ENCODE measurements around the gene INPP5D.

The INPP5D gene

DNA sequence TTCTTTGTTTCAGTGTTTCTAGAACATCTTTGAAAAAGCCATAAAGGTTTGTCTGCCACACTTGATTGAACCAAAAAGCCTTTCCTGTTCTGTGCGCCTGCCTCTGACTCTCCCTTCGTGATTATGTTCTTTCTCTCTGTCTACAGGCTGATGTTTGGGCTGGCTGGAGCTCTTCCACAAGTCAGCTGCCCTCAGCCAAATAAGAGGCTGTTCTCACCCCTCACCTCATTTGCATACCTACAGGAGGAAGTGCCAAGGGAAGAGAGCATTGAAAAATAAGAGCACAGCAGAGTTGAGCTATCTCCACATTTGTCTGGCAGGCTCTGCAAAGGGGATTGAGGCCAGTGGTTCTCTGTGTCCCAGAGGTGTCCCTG, 15.8 kb downstream of the INPP5D start:
- DNase-seq (ENCODE audit: low read depth): no peak

DNA sequence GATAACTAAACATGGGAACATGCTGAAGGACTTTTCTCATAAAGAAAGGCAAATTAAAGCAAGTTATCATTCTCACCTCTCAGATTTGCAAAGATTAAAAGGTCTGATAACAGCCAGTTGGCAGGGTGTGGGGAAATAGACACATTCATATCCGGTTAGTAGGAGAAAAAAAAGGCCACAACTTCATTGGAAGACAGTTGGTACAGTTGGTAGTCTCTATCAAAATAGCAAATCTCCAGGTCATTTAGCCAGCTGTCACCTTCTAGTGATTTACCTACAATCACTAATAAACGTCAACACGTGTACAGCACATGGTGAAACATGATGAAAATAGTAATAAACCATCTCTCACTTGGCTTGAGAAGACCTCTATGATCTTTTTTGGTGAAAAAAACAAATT, 16.6 kb downstream of the INPP5D start:
- no peak for DNase-seq (ENCODE audit: low read depth)

DNA sequence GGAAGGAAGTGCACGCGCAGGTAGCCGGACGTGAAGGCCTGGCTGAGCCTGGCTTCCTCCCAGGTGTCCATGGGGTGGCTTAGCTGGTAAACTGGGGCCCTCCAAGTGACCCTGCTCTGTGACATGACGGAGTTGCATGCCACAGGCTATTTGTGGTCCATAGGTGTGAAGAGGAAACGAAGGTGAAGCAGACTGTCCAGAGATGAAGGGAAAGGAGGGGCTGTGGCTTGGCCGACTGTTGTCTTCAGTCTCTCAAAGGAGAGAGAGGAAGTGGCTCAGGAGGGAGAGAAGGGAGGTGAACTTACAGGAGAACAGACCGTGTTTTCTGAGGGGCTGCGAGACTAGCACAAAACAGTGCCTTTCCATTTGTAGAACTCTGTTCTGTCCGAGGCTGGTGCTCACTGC, 19.3 kb downstream of the INPP5D start:
- DNase-seq (ENCODE audit: low read depth): no peak

DNA sequence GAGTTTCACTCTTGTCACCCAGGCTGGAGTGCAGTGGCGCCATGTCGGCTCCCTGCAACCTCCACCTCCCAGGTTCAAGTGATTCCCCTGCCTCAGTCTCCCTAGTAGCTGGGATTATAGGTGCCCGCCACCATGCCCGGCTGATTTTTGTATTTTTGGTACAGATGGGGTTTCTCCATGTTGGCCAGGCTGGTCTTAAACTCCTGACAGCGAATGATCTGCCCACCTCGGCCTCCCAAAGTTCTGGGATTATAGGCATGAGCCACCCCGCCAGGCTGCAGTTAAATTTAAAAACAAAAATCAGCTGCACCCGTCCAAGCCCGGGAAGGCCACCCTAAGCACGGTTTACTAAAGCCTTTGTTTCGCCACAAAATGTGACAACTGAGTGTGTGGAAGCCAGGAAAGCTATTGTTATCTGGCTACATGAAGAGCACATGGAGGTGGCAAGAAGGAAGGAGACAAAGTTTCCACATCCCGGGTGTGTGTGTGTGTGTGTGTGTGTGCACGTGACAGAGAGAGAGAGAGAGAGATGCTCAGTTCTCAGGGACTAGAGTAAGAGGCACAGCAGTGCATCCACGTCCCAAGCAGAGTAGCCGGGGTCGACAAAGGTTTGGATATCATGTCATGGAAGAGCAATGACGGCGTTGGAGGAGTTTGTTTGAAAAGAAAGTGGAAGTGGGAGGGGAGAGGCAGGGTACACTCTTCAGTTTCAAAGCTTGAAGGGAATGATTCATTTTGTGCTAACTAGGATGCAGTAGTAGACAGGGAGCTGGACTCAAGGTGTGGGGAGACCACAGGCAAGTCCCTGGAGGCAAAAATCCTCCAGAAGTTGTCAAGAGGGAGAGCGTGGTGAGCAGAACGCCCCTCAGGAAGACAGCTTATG, 20.1 kb downstream of the INPP5D start:
- no peak for DNase-seq (ENCODE audit: low read depth)

DNA sequence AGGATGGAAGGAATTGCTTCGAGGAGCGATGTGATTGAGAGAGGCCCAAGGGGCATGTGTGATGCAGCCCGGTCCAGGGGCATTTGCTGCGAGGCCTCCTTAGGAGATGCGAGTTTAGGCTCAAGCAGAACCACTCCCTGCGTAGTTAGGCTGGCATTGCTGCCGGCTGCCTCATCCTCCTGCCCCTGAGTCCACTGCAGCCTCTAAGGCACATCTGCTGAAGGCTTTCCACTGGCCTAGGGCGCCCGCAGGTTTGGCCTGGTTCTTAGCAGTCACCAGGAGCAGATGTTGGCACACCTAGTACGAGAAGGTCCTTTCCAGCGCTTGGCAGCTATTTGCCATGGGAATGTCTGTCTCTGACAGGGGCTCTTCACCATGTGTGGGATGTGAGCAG, 20.7 kb downstream of the INPP5D start:
- DNase-seq (ENCODE audit: low read depth): no peak

DNA sequence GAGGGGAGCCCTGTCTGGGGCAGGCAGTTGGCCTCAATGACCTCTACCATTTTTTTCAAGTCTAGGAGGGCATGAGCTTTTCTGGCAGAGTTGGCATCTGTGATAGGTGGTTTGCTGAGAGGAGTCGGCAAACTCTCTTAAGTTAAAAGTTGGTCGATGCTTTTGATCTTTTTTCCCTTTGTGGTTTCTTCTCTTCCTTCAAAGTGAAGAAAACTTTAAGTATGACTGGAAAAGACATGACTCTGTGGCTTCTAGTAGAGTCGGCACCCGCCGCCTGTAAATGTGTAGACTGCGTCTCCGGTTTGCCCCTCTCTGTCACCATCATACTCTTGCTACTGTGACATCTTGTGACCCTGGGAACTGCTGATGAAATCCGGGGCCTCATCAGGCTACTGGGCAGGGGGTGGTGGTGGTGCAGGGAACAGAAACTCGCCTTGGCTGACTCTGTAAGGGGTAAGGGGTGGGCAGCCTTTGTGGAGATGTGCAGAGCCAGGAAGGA, 21.1 kb downstream of the INPP5D start:
- no peak for DNase-seq (ENCODE audit: low read depth)

DNA sequence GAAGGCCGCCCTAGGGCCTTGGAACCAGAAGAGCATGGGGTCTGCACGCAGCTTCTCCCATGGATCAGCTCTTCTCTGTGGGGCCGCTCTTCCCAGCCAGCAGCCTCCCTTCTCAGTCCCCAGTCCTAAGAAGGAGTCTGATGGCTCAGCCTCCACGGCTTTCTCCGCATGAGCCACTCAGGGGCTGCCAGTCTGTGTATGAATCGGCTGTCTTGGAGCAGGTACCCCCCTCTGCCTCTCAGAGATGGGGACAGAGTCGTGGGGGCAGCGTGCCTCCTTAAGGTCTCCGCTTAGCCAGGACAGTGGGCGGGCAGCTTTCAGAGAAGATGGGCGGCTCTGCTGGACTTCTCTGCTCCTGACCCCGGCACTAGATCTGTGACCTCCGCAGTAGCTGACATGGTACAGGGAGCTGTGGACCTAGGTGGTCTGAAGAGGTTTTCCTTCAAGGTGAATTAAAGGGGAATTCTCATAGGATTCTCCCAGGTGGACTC, 21.6 kb downstream of the INPP5D start:
- DNase-seq (ENCODE audit: low read depth): no peak

DNA sequence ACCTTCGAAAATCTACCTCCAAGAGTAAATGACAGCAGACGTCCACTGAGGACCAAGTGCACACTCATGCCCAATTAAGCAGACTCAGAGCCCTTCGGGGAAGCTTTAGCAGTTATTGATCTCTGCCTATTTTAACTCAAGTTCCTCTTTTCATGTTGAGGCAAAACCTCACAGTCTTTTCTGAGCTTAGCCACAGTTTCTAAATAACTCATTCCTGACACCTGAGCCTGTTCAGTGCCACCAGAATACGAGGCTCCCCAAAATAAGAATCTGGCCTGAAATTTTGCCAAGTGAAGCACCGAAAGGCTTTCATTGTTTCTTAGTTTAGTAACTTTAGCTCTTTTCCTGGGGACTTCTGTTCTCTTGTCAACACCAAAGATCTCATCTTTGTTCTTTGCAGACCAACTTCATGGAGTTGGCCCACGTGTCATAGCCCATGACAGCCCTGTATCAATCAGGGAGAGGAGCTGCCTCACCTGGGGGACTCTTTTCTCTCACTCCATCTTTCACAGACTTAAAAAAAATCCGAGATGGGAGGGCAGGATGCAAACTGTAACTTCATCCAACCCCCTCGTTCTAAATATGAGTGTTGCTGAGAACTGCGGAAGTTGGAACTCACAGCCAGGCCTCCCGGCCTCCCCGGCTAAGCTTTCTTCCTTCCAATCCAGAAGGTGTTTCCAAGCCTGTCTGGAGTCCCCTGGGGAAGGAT, 22.2 kb downstream of the INPP5D start:
- no peak for DNase-seq (ENCODE audit: low read depth)

DNA sequence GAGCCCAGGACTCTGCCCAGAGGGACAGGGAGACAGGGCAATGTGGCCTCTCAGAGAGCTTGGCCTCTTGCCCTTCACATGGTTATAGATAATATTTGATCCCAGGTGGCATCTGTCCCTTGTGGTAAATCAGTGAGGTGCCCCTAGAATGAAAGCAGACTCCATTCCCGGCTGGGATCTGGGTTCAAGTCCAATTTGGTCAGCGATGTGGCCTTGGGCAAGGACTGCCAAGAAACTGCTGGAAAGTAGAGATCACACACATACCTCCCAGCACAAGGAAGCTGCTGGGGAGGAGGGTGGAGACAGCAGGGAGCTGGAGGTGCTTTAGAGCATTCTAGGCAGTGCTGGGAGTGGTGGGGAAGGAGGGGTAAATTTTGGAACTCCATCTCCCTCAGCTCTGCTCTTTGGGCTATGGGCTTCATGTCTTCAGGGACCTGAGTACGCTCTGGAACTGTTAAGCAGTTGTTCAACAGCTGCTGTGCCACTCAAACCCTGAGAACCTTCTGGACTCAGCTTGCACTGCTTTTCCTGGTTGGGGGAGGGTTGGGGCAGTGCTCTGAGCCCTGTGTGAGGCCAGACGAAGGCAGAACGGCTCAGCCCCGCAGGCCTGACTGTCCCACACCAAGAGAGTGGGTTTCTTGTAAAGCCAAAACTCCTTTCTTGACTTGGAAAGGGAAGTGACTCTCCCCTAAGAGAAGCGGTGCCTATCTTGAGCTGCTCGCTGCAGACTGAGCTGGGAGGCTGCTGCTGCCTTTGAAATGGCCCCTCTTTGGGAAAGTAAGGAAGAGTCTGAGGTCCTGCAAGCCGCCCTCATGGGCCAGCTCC, 23.0 kb downstream of the INPP5D start:
- no peak for DNase-seq (ENCODE audit: low read depth)

DNA sequence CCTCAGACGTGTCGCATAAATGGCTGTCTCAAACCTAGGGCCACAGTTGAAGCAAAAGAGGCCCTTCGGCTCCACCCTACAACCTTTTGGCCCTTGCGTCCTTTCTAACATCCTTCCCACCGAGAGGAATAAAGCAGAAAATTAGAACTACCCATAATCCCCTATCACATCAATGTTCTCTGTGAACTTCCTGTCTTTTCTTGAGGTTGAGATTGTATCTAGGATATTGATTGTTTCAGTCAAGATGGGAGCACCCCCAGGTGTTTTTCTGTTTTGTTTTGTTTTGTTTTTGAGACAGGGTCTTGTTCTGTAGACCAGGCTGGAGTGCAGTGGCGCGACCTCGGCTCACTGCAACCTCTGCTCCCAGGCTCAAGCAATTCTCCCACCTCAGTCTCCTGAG, 23.6 kb downstream of the INPP5D start:
- no peak for DNase-seq (ENCODE audit: low read depth)

DNA sequence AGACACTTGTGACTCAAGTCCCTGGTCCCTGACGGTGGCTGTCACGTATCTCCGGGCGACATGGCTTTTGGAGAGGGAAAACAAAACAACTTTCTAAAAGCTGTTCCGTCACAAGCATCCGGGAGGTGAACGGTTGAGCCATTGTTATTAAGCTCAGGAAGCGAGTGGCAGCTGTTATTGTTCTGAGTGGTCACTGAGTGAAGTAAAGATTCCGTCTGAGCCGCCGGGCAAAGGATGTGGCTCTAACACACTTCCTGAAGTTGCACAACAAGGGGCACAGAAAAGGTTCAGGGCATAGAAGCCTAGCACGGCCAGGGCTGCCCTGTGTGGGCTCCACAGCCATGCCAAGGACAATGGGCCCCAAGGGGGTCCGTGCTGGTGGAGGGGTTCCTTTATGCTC, 24.3 kb downstream of the INPP5D start:
- no peak for DNase-seq (ENCODE audit: low read depth)

DNA sequence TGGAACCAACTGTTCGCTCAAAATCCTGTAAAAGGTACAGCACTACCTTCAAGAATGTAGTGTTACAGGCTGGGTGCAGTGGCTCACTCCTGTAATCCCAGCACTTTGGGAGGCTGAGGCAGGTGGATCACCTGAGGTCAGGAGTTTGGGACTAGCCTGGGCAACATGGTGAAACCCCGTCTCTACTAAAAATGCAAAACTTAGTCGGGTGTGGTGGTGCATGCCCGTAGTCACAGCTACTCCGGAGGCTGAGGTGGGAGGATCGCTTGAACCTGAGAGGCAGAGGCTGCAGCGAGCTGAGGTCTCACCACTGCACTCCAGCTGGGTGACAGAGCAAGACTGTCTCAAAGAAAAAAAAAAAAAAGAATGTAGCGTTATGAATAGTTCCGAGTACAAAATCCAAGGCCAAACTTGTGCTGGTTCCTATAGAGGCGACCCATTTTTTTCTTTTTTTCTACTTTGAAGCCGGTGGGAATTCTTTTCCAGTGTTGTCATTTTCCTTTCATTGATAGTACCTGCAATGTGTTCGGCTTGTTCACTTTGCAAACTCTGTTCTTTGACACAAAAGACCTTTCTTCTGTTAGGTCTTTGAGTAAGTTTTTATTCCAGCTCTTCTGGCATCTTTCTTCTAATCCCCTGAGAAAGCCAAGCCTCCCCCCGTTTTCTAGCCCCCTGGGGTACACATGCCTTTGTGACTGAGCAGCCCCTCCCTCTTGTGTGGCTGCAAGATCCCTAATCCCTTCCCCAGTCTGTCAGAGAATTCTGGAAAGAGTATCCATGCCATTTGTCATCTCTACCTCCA, 25.1 kb downstream of the INPP5D start:
- DNase-seq (ENCODE audit: low read depth): no peak

DNA sequence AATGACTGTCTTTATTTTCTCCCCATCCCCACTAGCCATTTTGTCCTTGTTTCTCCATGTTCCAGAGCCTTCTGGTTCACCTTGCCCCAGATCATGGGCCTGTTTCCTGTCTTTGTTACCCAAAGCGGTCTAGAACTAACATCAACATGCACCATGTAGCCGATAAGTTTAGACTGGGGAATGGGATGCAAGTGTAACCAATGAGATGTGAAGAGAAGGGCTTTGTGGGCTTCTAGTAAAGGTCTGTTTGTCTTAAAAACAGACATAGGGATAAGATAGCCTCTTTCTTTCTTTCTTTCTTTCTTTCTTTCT, 25.7 kb downstream of the INPP5D start:
- no peak for DNase-seq (ENCODE audit: low read depth)

DNA sequence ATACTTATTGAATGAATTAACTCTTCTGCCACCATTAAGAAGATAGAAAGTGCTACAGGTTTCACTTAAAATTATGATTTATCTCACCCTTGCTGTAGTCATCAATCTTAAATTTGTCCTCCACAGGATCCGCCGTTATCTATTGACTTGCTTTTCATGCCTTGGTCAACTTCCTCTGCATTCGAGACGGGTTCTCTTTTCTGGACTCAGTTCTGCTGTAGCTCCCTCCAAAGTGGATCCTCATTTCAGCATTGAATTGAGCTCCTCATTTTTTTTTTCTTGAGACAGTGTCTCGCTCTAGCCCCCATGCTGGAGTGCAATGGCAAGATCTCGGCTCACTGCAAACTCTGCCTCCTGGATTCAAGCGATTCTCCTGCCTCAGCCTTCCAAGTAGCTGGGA, 27.6 kb downstream of the INPP5D start:
- DNase-seq (ENCODE audit: low read depth): no peak

DNA sequence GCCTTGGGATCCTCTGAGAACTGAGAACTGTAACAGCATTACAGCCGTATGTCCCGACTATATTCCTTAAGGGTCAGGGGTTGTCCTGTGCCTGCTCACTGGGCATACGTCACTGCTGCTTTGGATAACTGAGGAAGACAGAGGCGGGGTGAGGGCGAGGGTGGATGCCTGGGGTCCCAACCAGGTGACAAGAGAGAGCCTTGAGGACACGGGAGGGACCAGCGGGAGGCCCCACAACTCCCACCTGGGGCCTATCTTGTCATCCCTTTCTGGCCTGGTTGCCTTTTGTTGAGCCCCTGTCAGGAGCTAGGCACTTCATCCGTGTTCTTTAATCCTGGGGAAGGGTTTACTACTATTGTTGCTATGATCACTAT, 28.8 kb downstream of the INPP5D start:
- DNase-seq (ENCODE audit: low read depth): no peak

DNA sequence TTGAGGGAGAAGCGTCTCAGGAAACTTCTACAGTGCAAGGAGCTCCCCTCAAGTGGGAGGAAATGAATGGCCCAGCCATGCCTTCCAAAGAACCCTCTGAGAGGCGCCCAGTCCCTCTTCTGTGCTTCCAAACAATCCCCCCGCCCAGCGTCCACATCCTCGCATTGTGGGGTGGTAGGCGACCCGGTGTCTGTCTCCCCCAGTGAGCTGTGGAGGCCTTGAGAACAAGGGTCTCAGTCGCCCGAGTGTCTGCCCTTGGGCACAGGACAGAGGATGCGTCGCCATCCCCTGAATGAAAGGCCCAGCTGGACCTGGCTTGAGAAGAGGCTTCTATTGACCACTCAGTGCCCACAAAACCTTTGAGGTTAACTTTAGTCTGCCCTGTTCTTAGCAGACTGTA, 29.7 kb downstream of the INPP5D start:
- DNase-seq (ENCODE audit: low read depth): no peak

DNA sequence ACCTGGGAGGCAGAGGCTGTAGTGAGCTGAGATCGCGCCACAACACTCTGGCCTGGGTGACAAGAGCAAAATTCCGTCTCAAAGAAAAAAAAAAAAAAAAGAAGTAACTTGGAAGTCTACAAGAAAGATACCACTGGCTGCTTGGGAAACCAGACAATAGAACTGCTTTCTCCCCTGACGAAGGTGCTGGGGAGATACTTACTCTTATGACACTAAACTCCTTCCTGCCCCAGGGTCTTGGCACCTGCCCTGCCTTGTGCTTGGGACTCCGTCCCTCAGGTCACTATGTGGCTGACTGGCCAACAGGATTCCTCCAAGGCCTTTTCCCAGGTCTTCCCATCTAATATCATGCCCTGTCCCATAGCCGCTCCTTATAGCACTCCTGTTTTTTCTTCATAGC, 30.7 kb downstream of the INPP5D start:
- DNase-seq (ENCODE audit: low read depth): no peak

DNA sequence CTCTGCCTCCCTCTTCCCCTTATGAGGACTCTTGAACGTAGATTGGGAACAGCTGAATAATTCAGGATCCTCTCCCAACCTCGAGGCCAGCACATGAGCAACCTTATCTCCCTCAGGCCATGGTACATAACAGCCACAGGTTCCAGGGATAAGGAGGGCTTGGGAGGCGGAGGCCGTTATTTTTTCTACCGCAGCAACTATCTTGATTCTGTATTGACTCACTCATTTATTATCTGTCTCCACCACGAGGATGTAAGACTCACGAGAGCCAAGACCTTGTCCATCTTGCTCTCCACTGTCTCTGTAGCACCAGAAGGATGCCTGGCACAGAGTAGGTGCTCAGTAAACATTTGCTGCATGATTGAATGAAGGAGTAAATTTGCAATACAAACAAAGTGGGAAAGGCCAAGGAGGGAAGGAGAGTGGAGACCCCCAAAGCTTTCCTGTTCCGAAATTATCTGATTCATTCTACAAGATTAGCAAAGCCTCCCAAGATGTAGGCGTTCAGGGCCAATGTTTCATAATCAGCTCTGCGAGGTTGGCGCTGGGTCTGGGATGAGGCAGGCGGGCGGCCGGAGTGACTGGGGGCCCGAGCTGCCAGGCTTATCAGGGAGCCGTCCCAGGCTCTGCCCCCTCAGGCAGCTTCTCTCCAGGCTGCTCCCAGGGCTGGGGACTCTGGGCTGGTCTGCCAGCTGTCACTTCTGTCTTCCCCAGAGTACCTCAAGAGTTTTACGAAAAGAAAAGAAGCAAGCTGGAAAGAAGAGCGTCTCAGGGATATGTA, 31.6 kb downstream of the INPP5D start:
- no peak for DNase-seq (ENCODE audit: low read depth)

DNA sequence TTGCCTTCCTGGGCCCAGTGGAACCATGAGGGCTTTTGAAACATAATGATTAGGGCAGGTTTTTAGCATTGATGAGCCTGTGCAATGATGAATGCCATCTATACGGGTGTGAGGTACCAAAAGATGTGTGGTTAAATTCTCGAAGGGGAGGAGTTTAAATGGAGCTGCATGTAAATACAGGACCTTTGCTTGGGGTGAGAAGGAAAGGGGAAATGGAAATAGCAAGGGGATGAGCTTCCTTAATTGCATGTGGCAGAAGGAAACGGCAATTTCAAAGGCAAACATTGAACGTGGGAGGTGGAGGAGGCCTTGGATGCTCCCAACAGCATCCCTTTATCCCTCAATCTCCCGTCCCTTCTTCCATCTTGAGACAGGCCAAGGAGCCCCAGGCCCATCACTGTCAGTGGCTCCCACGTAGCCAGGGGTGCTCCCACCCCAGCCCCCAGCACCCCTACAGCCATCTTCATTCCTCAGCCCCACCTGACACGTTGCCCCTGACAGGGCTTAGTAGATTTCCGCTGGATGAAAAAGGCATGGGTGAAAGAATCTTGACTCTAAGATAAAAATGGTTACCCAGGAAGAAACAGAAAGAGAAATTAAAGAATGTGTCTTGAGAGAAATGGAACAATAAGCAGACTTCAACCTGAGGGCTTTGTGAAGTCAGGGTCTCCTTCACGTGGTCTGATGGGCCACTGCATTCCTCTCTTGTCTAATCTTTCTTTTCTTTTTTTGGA, 32.5 kb downstream of the INPP5D start:
- no peak for DNase-seq (ENCODE audit: low read depth)

DNA sequence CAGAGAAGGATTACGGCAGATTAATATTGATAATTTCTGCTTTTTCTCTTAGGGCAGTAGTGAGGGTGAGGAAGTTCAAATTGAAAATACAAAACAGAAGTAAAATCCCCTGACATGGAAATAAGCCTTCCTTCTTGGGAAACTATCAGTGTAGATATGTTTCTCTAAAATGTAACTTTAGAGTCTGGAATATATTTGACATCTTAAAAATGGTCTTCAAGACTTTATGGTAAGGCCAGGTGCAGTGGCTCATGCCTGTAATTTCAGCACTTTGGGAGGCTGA, 33.0 kb downstream of the INPP5D start:
- DNase-seq (ENCODE audit: low read depth): no peak

DNA sequence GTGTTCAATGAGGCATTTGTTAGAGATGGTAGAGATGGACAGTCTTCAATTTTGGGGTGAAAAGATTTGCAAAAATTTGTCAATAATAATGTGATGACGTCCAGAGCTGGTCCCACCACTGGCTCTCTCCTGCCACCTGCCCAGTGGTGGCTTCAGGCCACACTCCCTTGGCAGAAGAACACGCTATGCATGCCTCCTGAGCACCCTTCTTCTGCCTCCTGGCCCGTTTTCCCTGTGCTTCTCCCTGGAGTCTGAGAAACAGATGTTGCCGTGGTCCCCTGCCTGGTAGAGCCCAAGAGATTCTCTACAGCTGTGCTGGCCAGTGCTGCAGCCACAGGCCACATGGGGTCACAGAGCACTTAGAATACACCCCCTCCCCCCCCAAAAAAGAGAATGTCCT, 33.6 kb downstream of the INPP5D start:
- DNase-seq (ENCODE audit: low read depth): no peak
